GM12878 (cell line): ENCODE measurements around the gene TRIM72. TPM values are rescaled to one million over a fixed set of nuclear protein-coding genes. Genes with fewer than 3 reads are reported as not detected.
A peak's percentile ranks its signal among the peaks of the same experiment; 100 is the strongest.

Experiments
- ATAC-seq: fragments of 200-7000 bp; cut with Tn5 transposase; 3 replicates; pipeline ENCODE4 v1.9.1; 2020; ENCODE audit warnings: mild to moderate bottlenecking, moderate library complexity
- BruUV-seq: library from RNA; stranded (reverse); fragments of 400-500 nt; replicated peaks from 2 replicates; lab custom pipeline; 2021; lab: Mats Ljungman, UMichigan
- CTCF ChIA-PET: fragments of 300-600 bp; sonication (Branson Sonifier 250); formaldehyde crosslinking; extraction: SDS; loops from one replicate; lab custom pipeline; 2021; ENCODE audit warnings: inconsistent platforms; lab: Yijun Ruan, JAX
- POLR2A ChIA-PET: fragments of 350-600 bp; formaldehyde crosslinking; extraction: SDS; loops from one replicate; lab custom pipeline; 2021; ENCODE audit warnings: inconsistent platforms; lab: Charles Lee
- RAD21 ChIA-PET: fragments of 300-600 bp; sonication (Branson Sonifier 250); formaldehyde crosslinking; loops from one replicate; lab custom pipeline; 2023; ENCODE audit warnings: antibody characterized with exemption; ENCODE audit not compliant: unreplicated experiment; lab: Charles Lee
- SMC1A ChIA-PET: fragments of 300-600 bp; sonication (Branson Sonifier 250); formaldehyde crosslinking; loops from one replicate; lab custom pipeline; 2023; ENCODE audit not compliant: unreplicated experiment, uncharacterized antibody; lab: Charles Lee
- DNase-seq: peaks from one replicate; pipeline ENCODE4 v3.0.0-alpha.2; 2011; ENCODE audit warnings: low read depth, low spot score
- FAIRE-seq: peaks from 3 replicates; lab custom pipeline; 2011; peaks lifted over from hg19 to GRCh38; lab: Jason Lieb, UNC
- H2AFZ ChIP-seq: 2 replicates; pipeline ENCODE4 v1.6.0; 2011; ENCODE audit warnings: low read depth, low read length, control low read depth; ENCODE audit not compliant: control insufficient read depth
- H3K27ac ChIP-seq: 2 replicates; pipeline ENCODE4 v1.5.1; 2011; ENCODE audit warnings: control low read depth; ENCODE audit not compliant: control insufficient read depth, insufficient read depth
- H3K27me3 ChIP-seq, 2 experiments: replicated peaks in 1 of 2; 2 replicates each; pipeline versions ENCODE4 v1.6.0 to v1.6.1; 2011; ENCODE audit warnings: low read length in 1 of 2; ENCODE audit not compliant: control insufficient read depth in 2 of 2, insufficient read depth in 2 of 2
- H3K36me3 ChIP-seq, 2 experiments: 2 replicates each; pipeline ENCODE4 v1.5.1; 2011; ENCODE audit warnings: low read length in 1 of 2; ENCODE audit not compliant: control insufficient read depth in 2 of 2, insufficient read depth in 2 of 2
- H3K4me1 ChIP-seq: 2 replicates; pipeline ENCODE4 v1.6.1; 2011; ENCODE audit warnings: mild to moderate bottlenecking, low read length, moderate library complexity, mixed read lengths; ENCODE audit not compliant: control insufficient read depth, insufficient read depth
- H3K4me2 ChIP-seq: 2 replicates; pipeline ENCODE4 v1.6.0; 2011; ENCODE audit warnings: control low read depth; ENCODE audit not compliant: control insufficient read depth, insufficient read depth
- H3K4me3 ChIP-seq: fragments of 200-600 bp; sonication (generic); 2 replicates; pipeline ENCODE4 v1.5.1; 2016
- H3K79me2 ChIP-seq: 2 replicates; pipeline ENCODE4 v1.6.0; 2011; ENCODE audit warnings: low read length; ENCODE audit not compliant: control insufficient read depth, insufficient read depth
- H3K9ac ChIP-seq: 2 replicates; pipeline ENCODE4 v1.8.0; 2011; ENCODE audit warnings: low read length, control low read depth, mixed read lengths; ENCODE audit not compliant: control insufficient read depth, insufficient read depth
- H3K9me3 ChIP-seq: replicated peaks from 3 replicates; pipeline ENCODE4 v1.5.1; 2011; ENCODE audit warnings: mild to moderate bottlenecking, low read length; ENCODE audit not compliant: control insufficient read depth, insufficient read depth
- H4K20me1 ChIP-seq: 2 replicates; pipeline ENCODE4 v1.6.0; 2011; ENCODE audit not compliant: control insufficient read depth, insufficient read depth
- CREM ChIP-seq: IDR thresholded peaks from 2 replicates; pipeline ENCODE4 v1.6.1; 2014; ENCODE audit warnings: antibody characterized with exemption, low read depth
- EZH2 ChIP-seq: IDR thresholded peaks from 2 replicates; pipeline ENCODE4 v1.6.1; 2012; ENCODE audit warnings: low read depth, mild to moderate bottlenecking, control low read depth, inconsistent platforms, low read length, borderline replicate concordance; ENCODE audit not compliant: control insufficient read depth
- GABPA ChIP-seq: IDR thresholded peaks from 2 replicates; pipeline ENCODE4 v1.6.1; 2014; ENCODE audit warnings: antibody characterized with exemption, low read depth, mild to moderate bottlenecking, inconsistent platforms
- POLR2A ChIP-seq: IDR thresholded peaks from 2 replicates; pipeline ENCODE4 v1.6.1; 2011; ENCODE audit warnings: low read depth, mild to moderate bottlenecking, low read length
- POLR2AphosphoS2 ChIP-seq: IDR thresholded peaks from 2 replicates; pipeline ENCODE4 v1.6.1; 2011; ENCODE audit warnings: low read depth, mild to moderate bottlenecking, low read length, improper control_type of control experiment, moderate library complexity
- RAD51 ChIP-seq: fragments of 450-650 bp; IDR thresholded peaks from 2 replicates; pipeline ENCODE4 v1.6.1; 2016; ENCODE audit warnings: moderate library complexity, mild to moderate bottlenecking, inconsistent platforms
- SPI1 ChIP-seq: IDR thresholded peaks from 2 replicates; pipeline ENCODE4 v1.6.1; 2011; ENCODE audit warnings: low read depth, mild to moderate bottlenecking, low read length, moderate library complexity, borderline replicate concordance; ENCODE audit not compliant: insufficient read depth
- SUPT20H ChIP-seq: IDR thresholded peaks from 2 replicates; pipeline ENCODE4 v1.6.1; 2011; ENCODE audit warnings: low read depth, mild to moderate bottlenecking, low read length, moderate library complexity, borderline replicate concordance; ENCODE audit not compliant: control insufficient read depth
- SUZ12 ChIP-seq: fragments of 200-600 bp; sonication (generic); IDR thresholded peaks from one replicate; pipeline ENCODE4 v1.6.1; 2018; ENCODE audit warnings: antibody characterized with exemption, mild to moderate bottlenecking; ENCODE audit not compliant: unreplicated experiment
- TARDBP ChIP-seq: IDR thresholded peaks from 2 replicates; pipeline ENCODE4 v1.6.1; 2016; ENCODE audit warnings: borderline replicate concordance
- TCF7 ChIP-seq: IDR thresholded peaks from 2 replicates; pipeline ENCODE4 v1.6.1; 2014; ENCODE audit warnings: antibody characterized with exemption, borderline replicate concordance
- WGBS: methylation state at CpG from one replicate; pipeline ENCODE4 v1.1.6; 2016; ENCODE audit warnings: low lambda C conversion rate; ENCODE audit not compliant: insufficient replicate concordance, insufficient coverage; ENCODE audit errors: missing lambda C conversion rate; 5-methylcytosine and 5-hydroxymethylcytosine counted together
- in situ Hi-C: fragments of 300-500 bp; cut with MboI; formaldehyde crosslinking; loops from 9 replicates; pipeline ENCODE4 v1.14.3; 2018; ENCODE audit warnings: mixed read lengths
- intact Hi-C: fragments of 100-400 bp; cut with micrococcal nuclease; formaldehyde crosslinking; loops from one replicate; pipeline ENCODE4 v1.14.2; 2022; ENCODE audit not compliant: unreplicated experiment
- polyA plus RNA-seq, 11 experiments: library from polyadenylated mRNA; depleted of rRNA in 4 of 11; unstranded in 6 of 11; stranded (reverse) in 5 of 11; fragments of >200 nt; fragmentation: Nextera tagmentation in 4 of 11; fragmentation: Illumina TruSeq in 1 of 11; extraction: Ambion mirVana in 4 of 11; extraction: Trizol in 1 of 11; gene quantifications; 1 replicate in 1 of 11; 2 replicates in 10 of 11; pipeline versions ENCODE4 v1.2.1 to v1.2.3, GENCODE V29; 2011 to 2016; ENCODE audit warnings: inconsistent platforms in 2 of 11, missing spikeins in 2 of 11, low read depth in 1 of 11
- total RNA-seq, 4 experiments: library from RNA; depleted of rRNA in 3 of 4; stranded (reverse); fragments of >200 nt in 3 of 4; fragmentation: Illumina TruSeq in 1 of 4; extraction: Trizol in 1 of 4; gene quantifications; 2 replicates each; pipeline versions ENCODE4 v1.2.1 to v1.2.3, GENCODE V29; 2013 to 2021
- TF ChIP-seq, protein P1 (sequence below): fragments of 450-650 bp; IDR thresholded peaks from 2 replicates; pipeline ENCODE4 v1.6.1; 2018; ENCODE audit warnings: mild to moderate bottlenecking, low read depth, moderate library complexity; ENCODE audit not compliant: partially characterized antibody
- TF ChIP-seq, protein P2 (sequence below): IDR thresholded peaks from 2 replicates; pipeline ENCODE4 v1.6.1; 2012; ENCODE audit warnings: low read depth, low read length, improper control_type of control experiment
- TF ChIP-seq, protein P3 (sequence below): fragments of 450-650 bp; IDR thresholded peaks from 2 replicates; pipeline ENCODE4 v1.6.1; 2017; ENCODE audit warnings: mild to moderate bottlenecking, moderate library complexity

The TRIM72 gene
- total and polyA plus RNA-seq, 10 of the 15 experiments (the other 5 are each of a cell fraction or from before 2014, with no cell fraction given) = 0.03 to 1.2 (median 0.23) TPM; not detected in 1

DNA sequence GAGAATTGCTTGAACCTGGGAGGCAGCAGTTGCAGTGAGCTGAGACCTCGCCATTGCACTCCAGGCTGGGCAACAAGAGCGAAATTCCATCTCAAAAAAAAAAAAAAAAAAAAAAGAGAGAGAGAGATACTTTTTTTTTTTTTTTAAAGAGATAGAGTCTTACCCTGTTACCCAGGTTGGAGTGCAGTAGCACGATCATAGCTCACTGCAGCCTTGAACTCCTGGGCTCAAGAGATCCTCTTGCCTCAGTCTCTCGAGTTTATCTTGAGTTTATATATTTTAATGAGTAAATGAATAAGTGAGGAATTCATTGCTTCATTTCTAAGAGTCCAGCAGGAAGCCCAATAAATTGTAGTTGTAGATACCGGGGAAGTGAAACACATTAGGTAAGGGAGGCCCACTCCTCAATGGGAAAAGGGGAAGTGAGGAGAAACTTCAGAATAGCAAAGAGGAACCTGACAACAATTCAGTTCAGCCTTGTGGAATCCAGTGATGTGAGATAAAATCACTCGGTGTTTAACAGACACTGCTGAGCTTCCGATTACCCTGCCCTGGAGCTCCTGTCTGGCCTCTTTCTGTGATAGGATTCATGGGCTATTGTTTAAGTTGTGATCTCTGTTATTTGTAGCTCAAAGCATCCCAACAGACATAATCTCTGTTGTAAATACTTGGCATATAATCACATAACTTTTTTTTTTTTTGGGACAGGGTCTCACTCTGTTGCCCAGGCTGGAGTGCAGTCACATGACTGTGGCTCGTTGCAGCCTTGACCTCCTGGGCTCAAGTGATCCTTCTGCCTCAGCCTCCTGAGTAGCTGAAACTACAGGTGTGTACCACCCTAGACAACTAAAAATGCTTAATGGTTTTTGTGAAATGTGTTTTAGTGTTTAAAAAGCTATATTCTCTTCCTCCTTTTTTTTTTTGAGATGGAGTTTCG is 30.1 kb downstream of the TRIM72 start:
- H3K79me2 ChIP-seq = no peaks in the 10 kb centered on the region
- intact Hi-C loops = no loop called here
- peak overlapping the region; percentile 12 for H2AFZ ChIP-seq
- SMC1A ChIA-PET = interaction anchor here (0.6 to 1.8 kb wide), 10 partner anchors 9 to 338 kb away, joined by 3 to 7 read pairs (median 3); partner anchors contain the start of gene ITGAM
- RAD21 ChIA-PET = interaction anchor here (0.6 to 2.3 kb wide), 7 partner anchors 13 to 46 kb away, joined by 3 to 8 read pairs (median 3); partner anchors contain the start of gene PYCARD
- in situ Hi-C loops = no loop called here
- FAIRE-seq = peak; percentile 80
- H3K4me3 ChIP-seq = no peak overlapping the region
- CTCF ChIA-PET = interaction anchor here (0.6 to 1.8 kb wide), 8 partner anchors 9 to 212 kb away, joined by 3 to 5 read pairs (median 4); partner anchors contain the start of gene COX6A2
- H3K4me1 ChIP-seq = peaks cover 8% of the 10 kb centered on the region
- H3K36me3 ChIP-seq = no peaks in the 10 kb centered on the region
- peak; percentile 86 for ATAC-seq
- no peaks in the 10 kb centered on the region for H4K20me1 ChIP-seq
- WGBS = 1% methylated on average over 7 of the region's 9 CpGs
- H3K27ac ChIP-seq = no peak overlapping the region
- peak; percentile 53 for DNase-seq
- no TSS peak for BruUV-seq
- H3K27me3 ChIP-seq = no peaks in the 10 kb centered on the region
- no peaks in the 10 kb centered on the region for H3K9me3 ChIP-seq
- H3K4me2 ChIP-seq = peak overlapping the region; percentile 55
- POLR2A ChIA-PET = interaction anchor here (0.7 kb wide), 1 partner anchor 22 kb away, joined by 6 read pairs; no protein-coding TSS in a partner anchor
- no peak overlapping the region for H3K9ac ChIP-seq
- TF ChIP-seq RAD51 (no peak), EZH2 (no peak), GABPA (no peak), TCF7 (no peak), TARDBP (no peak), CREM (0 out of 2 replicates have a peak, but pooled peaks have one; percentile 23), SUPT20H (no peak), SUZ12 (no peak), SPI1 (peak; percentile 98), POLR2AphosphoS2 (no peak), POLR2A (no peak)
- TF ChIP-seq, protein P1, sequence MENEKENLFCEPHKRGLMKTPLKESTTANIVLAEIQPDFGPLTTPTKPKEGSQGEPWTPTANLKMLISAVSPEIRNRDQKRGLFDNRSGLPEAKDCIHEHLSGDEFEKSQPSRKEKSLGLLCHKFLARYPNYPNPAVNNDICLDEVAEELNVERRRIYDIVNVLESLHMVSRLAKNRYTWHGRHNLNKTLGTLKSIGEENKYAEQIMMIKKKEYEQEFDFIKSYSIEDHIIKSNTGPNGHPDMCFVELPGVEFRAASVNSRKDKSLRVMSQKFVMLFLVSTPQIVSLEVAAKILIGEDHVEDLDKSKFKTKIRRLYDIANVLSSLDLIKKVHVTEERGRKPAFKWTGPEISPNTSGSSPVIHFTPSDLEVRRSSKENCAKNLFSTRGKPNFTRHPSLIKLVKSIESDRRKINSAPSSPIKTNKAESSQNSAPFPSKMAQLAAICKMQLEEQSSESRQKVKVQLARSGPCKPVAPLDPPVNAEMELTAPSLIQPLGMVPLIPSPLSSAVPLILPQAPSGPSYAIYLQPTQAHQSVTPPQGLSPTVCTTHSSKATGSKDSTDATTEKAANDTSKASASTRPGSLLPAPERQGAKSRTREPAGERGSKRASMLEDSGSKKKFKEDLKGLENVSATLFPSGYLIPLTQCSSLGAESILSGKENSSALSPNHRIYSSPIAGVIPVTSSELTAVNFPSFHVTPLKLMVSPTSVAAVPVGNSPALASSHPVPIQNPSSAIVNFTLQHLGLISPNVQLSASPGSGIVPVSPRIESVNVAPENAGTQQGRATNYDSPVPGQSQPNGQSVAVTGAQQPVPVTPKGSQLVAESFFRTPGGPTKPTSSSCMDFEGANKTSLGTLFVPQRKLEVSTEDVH = no peak
- TF ChIP-seq, protein P2, sequence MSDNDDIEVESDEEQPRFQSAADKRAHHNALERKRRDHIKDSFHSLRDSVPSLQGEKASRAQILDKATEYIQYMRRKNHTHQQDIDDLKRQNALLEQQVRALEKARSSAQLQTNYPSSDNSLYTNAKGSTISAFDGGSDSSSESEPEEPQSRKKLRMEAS = no peak
- TF ChIP-seq, protein P3, sequence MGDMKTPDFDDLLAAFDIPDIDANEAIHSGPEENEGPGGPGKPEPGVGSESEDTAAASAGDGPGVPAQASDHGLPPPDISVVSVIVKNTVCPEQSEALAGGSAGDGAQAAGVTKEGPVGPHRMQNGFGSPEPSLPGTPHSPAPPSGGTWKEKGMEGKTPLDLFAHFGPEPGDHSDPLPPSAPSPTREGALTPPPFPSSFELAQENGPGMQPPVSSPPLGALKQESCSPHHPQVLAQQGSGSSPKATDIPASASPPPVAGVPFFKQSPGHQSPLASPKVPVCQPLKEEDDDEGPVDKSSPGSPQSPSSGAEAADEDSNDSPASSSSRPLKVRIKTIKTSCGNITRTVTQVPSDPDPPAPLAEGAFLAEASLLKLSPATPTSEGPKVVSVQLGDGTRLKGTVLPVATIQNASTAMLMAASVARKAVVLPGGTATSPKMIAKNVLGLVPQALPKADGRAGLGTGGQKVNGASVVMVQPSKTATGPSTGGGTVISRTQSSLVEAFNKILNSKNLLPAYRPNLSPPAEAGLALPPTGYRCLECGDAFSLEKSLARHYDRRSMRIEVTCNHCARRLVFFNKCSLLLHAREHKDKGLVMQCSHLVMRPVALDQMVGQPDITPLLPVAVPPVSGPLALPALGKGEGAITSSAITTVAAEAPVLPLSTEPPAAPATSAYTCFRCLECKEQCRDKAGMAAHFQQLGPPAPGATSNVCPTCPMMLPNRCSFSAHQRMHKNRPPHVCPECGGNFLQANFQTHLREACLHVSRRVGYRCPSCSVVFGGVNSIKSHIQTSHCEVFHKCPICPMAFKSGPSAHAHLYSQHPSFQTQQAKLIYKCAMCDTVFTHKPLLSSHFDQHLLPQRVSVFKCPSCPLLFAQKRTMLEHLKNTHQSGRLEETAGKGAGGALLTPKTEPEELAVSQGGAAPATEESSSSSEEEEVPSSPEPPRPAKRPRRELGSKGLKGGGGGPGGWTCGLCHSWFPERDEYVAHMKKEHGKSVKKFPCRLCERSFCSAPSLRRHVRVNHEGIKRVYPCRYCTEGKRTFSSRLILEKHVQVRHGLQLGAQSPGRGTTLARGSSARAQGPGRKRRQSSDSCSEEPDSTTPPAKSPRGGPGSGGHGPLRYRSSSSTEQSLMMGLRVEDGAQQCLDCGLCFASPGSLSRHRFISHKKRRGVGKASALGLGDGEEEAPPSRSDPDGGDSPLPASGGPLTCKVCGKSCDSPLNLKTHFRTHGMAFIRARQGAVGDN = no peak
